ENCODE results near the gene TDO2.

DNA sequence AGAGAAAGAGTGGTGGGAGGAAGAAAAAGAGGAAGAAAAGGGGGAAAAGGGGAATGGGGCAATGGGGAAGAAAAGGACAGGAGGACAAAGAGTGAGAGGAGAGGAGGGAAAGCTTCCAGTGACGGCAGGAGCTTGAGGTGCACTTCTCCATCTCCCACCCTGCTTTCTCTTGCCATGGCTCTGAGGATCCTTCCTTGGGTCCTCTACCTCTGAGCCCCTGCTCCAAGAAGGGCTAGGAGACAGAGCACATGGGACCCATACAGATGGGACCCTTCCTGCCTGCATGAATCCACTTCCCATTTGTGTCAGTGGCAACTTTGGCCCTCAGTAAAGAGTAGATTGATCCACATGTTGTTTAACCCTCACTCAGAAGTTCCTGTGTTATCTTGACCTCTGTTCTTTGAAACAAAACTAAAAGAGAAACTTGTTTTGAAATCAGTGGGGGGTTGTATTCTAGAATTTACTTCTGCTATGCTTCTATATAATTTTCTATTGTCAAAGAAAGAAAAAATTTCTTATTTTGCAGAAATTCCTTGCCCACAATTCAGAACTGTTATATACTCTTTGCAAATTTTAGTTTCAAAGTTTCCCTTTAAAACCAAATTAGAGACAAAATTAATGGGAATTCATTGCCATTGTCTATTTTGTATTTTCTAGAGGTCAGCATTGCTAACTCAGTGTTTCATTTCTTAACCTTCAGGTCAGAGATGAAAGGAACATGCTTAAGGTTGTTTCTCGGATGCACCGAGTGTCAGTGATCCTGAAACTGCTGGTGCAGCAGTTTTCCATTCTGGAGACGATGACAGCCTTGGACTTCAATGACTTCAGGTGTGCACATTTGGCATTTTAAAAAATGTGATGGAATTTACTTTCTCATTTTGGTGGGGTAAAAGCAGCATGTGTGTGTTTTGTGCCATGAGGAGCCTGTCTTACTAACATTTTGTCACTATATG lies 5.0 kb downstream of the TDO2 start:
- TF ChIP-seq FOXK2 (IDR thresholded peaks at IDR 0.05) (no peak), HDGF (IDR thresholded peaks at IDR 0.05; ENCODE audit: borderline replicate concordance) (no peak)
